Coronary artery (tissue), 2 donors: Measurements from ENCODE around the gene RBBP8NL.

Experiments
- DNase-seq: peaks from one replicate; pipeline ENCODE4 v3.0.0-alpha.2; 2017; ENCODE audit warnings: low spot score
- H3K27ac ChIP-seq, 2 donors: fragments of 200-600 bp; sonication (generic); one replicate each; pipeline ENCODE4 v1.5.1; 2016 to 2019
- H3K4me3 ChIP-seq: fragments of 200-600 bp; sonication (generic); 2 replicates; pipeline ENCODE4 v1.5.1; 2016; ENCODE audit warnings: mild to moderate bottlenecking, moderate library complexity
- TF ChIP-seq, protein P1 (sequence below): fragments of 200-600 bp; sonication (generic); IDR thresholded peaks from one replicate; pipeline ENCODE4 v1.5.1; 2019; ENCODE audit warnings: antibody characterized with exemption

RBBP8NL gene

GRCh38 chr20:62461834-62462233 lies 34.5 kb upstream of the RBBP8NL start:
- H3K4me3 ChIP-seq = no peak overlapping the region
- no peak for DNase-seq
- H3K27ac ChIP-seq = no peak overlapping the region
- TF ChIP-seq, protein P1, sequence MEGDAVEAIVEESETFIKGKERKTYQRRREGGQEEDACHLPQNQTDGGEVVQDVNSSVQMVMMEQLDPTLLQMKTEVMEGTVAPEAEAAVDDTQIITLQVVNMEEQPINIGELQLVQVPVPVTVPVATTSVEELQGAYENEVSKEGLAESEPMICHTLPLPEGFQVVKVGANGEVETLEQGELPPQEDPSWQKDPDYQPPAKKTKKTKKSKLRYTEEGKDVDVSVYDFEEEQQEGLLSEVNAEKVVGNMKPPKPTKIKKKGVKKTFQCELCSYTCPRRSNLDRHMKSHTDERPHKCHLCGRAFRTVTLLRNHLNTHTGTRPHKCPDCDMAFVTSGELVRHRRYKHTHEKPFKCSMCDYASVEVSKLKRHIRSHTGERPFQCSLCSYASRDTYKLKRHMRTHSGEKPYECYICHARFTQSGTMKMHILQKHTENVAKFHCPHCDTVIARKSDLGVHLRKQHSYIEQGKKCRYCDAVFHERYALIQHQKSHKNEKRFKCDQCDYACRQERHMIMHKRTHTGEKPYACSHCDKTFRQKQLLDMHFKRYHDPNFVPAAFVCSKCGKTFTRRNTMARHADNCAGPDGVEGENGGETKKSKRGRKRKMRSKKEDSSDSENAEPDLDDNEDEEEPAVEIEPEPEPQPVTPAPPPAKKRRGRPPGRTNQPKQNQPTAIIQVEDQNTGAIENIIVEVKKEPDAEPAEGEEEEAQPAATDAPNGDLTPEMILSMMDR = no peak

DNA sequence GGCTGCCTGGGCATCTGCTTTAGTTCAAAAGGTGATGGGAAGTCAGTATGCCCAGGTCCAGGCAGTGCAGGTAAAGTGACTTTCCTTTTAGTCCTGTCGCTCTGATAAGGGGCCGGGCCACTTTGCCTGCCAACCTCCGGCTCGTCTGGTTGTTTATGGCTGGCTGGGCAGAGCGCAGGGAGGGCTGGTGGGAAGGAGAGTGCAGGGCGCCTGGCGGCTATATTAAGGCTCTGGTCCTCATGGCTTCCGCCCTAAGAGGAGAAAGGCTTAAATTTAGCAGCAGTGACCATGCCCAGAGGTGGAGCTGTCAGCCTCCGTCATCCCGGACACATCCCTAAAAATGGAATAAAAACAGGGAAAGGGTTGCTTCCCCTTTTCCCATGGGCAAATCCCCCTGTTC lies 33.8 kb upstream of the RBBP8NL start:
- H3K4me3 ChIP-seq = no peak overlapping the region
- TF ChIP-seq, protein P1 = no peak
- no peak for DNase-seq
- H3K27ac ChIP-seq = no peak overlapping the region

GRCh38 chr20:62460678-62461077 lies 33.3 kb upstream of the RBBP8NL start:
- Histone ChIP-seq H3K4me3 (no peak overlapping the region), H3K27ac (no peak overlapping the region)
- TF ChIP-seq, protein P1 = no peak
- no peak for DNase-seq

DNA sequence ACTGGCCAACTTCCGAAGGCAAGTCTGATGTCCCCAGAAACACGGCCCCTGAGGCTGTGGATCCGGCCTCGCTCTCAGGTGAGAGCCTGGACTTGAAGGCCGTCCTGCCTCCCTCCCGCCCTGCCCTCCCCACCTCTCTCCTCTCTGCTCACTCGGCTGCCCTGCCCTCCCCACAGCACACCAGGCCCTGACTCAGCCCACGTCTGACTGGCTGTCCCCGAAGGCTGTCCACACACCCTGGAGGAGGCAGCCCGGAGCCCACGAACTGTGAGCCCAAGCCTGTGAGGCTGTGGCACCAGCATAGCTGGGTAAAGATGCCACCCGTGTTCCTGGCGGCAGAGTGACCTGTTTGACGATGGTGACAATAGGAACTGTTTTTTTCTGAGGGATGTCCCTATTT lies 32.1 kb upstream of the RBBP8NL start:
- no peak for DNase-seq
- Histone ChIP-seq H3K27ac (no peak overlapping the region), H3K4me3 (no peak overlapping the region)
- TF ChIP-seq, protein P1 = no peak

- Histone ChIP-seq H3K4me3 (no peak overlapping the region), H3K27ac (no peak overlapping the region)
- no peak for DNase-seq
- TF ChIP-seq, protein P1 = no peak
These were observed 31.2 kb upstream of the RBBP8NL start for GRCh38 chr20:62458275-62459251.

DNA sequence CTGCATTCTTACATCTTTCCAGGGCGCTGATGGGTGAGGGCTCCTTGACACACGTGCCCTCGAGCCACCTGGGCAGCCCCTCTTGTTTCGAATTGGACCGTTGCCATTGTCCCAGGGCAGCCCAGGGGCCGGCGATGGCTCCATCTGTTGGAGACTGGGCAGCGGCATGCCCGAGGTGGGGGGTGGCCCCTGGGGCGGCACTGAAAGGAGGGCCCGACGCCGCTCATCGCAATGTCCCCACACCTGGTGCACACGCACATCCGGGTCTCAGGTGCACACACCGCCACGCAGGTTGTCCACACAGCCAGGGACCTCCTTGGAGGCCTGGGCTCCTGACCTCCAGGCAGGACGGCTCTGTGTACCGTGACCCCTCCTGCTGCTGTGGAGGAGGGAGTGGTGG lies 30.5 kb upstream of the RBBP8NL start:
- no peak overlapping the region for H3K27ac ChIP-seq
- no peak for DNase-seq
- TF ChIP-seq, protein P1 = no peak
- no peak overlapping the region for H3K4me3 ChIP-seq

- DNase-seq = no peak
- TF ChIP-seq, protein P1 = no peak
These were observed 29.8 kb upstream of the RBBP8NL start for GRCh38 chr20:62457098-62457497.

More at GRCh38 chr20:62457098-62457497, 29.8 kb upstream of the RBBP8NL start:
- Histone ChIP-seq H3K27ac (no peak overlapping the region), H3K4me3 (no peak overlapping the region)
